ENCODE data around the gene RHOT1.

- TF ChIP-seq TCF4 (CRISPR knock-in tag; IDR thresholded peaks at IDR 0.05; ENCODE audit: borderline replicate concordance) (no peak), ZC3H10 (CRISPR knock-in tag; IDR thresholded peaks at IDR 0.05) (no peak), PATZ1 (CRISPR knock-in tag; IDR thresholded peaks at IDR 0.05; ENCODE audit: borderline replicate concordance) (no peak), GLIS3 (CRISPR knock-in tag; IDR thresholded peaks at IDR 0.05) (no peak), ZNF565 (CRISPR knock-in tag; conservative IDR thresholded peaks at IDR 0.05; ENCODE audit: low read depth) (no peak), ZFP3 (CRISPR knock-in tag; IDR thresholded peaks at IDR 0.05) (no peak), ZFP30 (CRISPR knock-in tag; IDR thresholded peaks at IDR 0.05) (no peak), ISL1 (CRISPR knock-in tag; IDR thresholded peaks at IDR 0.05) (no peak)
Observed at GRCh38 chr17:32136856-32137255, 5.4 kb upstream of the RHOT1 start.

All from SK-N-SH treated with all-trans-retinoic acid at 6 μM for 48 hours (cell line).